Stimulated activated memory B cell treated with anti-CD40 and anti-IgM and Interleukin-4, amounts not matched to agents 10 μg/mL and 1 μg/mL and 100 μg/mL, for 72 hours (primary cell): ENCODE results near the gene FBXO2.

Source experiments
- ATAC-seq: fragments of 150-1000 bp; cut with Tn5 transposase; 2 replicates; pipeline ENCODE4 v1.10.0; 2021
- H3K27ac Mint-ChIP-seq: one replicate; pipeline ENCODE4 v1.8.0; 2022; ENCODE audit warnings: mild to moderate bottlenecking, mixed read lengths
- H3K27me3 Mint-ChIP-seq: one replicate; pipeline ENCODE4 v1.8.0; 2022; ENCODE audit warnings: mixed read lengths
- H3K36me3 Mint-ChIP-seq: one replicate; pipeline ENCODE4 v1.8.0; 2022; ENCODE audit warnings: mixed read lengths
- H3K4me1 Mint-ChIP-seq: one replicate; pipeline ENCODE4 v1.8.0; 2022; ENCODE audit warnings: mixed read lengths
- H3K4me3 Mint-ChIP-seq: one replicate; pipeline ENCODE4 v1.8.0; 2022; ENCODE audit warnings: mild to moderate bottlenecking, moderate library complexity, mixed read lengths
- H3K9me3 Mint-ChIP-seq: one replicate; pipeline ENCODE4 v1.8.0; 2022; ENCODE audit warnings: mixed read lengths

The FBXO2 gene

DNA sequence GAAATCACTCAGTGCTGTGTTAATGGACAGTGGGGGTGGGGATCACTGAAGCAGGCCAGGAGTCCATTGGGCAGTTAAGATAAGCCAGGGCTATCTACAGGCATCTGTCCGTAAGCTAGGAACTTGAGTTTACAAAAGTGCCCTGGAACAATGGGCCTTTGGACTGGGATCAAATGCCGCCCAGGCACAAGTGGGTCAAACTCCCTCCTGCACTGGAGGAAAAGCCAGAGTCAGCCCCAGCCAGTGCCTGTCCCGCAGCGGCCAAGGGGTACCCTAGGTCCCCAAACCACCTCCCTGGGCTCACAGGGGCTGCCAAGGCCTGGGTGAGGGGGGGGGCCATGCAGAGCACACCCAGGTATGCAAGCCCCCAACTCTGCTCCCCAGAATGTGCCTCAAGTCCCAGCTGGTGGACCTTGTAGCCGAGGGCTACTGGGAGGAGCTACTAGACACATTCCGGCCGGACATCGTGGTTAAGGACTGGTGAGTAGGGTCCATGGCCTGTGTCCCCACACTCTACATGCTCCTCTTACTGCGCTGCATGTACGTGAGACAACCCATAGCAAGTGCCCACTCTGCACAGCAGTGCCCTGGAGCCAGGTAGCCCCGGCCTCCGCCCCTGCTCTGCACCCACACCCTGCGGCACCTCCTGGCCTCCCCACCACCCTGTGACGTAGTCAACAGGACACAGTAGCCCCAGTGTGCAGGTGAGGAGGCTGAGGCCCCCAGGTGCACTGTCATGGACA, 17.5 kb upstream of the FBXO2 start:
- Mint-ChIP-seq H3K4me1 (peaks cover 28% of the 10 kb centered on the region), H3K27ac (peak overlapping the region; percentile 51), H3K27me3 (no peaks in the 10 kb centered on the region), H3K36me3 (peaks cover 29% of the 10 kb centered on the region), H3K4me3 (no peak overlapping the region), H3K9me3 (no peaks in the 10 kb centered on the region)
- peak; percentile 10 for ATAC-seq

DNA sequence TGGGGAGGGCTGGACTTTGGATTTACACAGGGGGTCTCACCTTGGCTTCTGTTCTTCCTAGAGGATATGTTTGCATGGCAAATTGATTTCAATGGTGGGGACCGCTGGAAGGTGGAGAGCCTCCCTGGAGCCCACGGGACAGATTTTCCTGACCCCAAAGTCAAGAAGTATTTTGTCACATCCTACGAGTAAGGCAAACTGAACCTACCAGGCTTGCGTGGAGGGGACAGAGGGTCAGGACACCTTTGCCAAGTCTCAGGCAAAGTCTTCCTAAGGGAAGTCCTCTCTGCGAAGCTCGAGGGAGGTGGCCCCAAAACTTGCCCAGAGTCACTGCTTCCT, 16.9 kb upstream of the FBXO2 start:
- no peak for ATAC-seq
- H3K9me3 Mint-ChIP-seq: no peaks in the 10 kb centered on the region
- H3K4me3 Mint-ChIP-seq: no peak overlapping the region
- H3K4me1 Mint-ChIP-seq: peaks cover 28% of the 10 kb centered on the region
- peaks cover 29% of the 10 kb centered on the region for H3K36me3 Mint-ChIP-seq
- peak overlapping the region; percentile 51 for H3K27ac Mint-ChIP-seq
- H3K27me3 Mint-ChIP-seq: no peaks in the 10 kb centered on the region

DNA sequence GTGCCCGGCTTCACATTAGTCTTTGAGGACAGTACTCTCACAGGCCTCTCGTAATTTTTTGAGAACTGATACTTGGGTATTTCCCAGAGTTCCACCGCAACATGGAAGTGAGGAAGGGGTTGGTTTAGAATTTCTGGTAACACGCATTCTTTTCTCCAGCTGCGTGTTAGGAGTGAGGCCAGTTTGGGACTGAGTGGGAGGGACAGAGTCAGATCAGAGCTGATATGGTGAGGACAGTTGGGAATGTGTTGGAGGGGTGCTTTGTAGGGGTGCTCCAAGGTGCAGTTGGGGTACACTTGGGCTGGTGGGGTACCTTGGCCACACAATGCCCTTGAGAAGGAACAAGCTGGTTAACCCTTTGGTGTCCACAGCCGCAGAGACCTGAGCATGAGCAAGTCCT, 16.5 kb upstream of the FBXO2 start:
- Mint-ChIP-seq H3K4me3 (no peak overlapping the region), H3K27ac (peak overlapping the region; percentile 51), H3K4me1 (peaks cover 28% of the 10 kb centered on the region), H3K27me3 (no peaks in the 10 kb centered on the region), H3K9me3 (no peaks in the 10 kb centered on the region), H3K36me3 (peaks cover 27% of the 10 kb centered on the region)
- ATAC-seq: peak; percentile 83

DNA sequence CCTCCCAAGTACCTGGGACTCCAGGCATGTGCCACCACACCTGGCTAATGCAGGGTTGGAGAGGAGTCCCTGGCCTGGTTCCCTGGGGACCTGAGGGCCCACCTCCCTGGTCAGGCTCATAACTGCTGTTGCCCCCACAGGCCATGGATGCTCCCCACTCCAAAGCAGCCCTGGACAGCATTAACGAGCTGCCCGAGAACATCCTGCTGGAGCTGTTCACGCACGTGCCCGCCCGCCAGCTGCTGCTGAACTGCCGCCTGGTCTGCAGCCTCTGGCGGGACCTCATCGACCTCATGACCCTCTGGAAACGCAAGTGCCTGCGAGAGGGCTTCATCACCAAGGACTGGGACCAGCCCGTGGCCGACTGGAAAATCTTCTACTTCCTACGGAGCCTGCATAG, 14.3 kb upstream of the FBXO2 start:
- H3K9me3 Mint-ChIP-seq: no peaks in the 10 kb centered on the region
- H3K4me1 Mint-ChIP-seq: peaks cover 28% of the 10 kb centered on the region
- peaks cover 15% of the 10 kb centered on the region for H3K36me3 Mint-ChIP-seq
- H3K4me3 Mint-ChIP-seq: no peak overlapping the region
- H3K27ac Mint-ChIP-seq: peak overlapping the region; percentile 38
- ATAC-seq: no peak
- H3K27me3 Mint-ChIP-seq: no peaks in the 10 kb centered on the region

DNA sequence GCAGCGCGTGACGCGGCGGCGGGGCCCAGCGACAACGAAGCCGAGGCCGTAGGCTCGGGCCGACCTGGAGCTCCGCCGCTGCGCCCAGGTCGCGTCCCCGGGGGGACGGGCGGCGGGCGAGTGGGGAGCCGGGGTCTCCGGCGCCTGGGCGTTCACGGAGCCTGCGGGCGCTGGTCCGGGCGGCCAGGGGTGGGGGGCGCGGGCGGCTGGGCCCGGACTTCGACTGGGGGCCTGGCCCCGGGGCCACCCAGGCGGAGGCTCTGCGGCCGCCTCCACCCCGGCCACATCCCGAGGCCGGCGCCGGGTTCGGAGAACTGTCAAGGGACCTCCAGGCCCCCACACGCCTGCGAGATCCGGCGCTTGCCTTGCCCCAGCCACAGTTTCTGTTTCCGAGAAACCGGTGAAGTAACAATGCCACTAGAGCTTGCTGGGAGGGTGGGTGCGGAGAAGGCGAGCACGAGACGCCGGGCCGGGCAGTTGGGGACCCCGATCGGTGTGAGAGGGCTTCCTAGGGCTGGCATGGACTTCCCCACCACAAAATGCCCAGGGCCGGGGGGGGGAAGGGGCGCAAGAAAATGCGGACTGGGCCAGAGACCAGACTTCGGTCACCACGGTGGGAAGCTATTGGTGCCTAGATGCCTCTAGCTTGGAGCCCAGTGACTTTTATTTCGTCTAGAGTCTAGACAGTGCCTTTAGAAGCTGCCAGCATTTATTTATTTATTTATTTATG, 10.3 kb upstream of the FBXO2 start:
- peaks cover 15% of the 10 kb centered on the region for H3K4me1 Mint-ChIP-seq
- H3K27ac Mint-ChIP-seq: peak overlapping the region; percentile 70
- no peaks in the 10 kb centered on the region for H3K9me3 Mint-ChIP-seq
- no peaks in the 10 kb centered on the region for H3K27me3 Mint-ChIP-seq
- H3K36me3 Mint-ChIP-seq: peaks cover 11% of the 10 kb centered on the region
- peak overlapping the region; percentile 78 for H3K4me3 Mint-ChIP-seq
- ATAC-seq: peak; percentile 84

DNA sequence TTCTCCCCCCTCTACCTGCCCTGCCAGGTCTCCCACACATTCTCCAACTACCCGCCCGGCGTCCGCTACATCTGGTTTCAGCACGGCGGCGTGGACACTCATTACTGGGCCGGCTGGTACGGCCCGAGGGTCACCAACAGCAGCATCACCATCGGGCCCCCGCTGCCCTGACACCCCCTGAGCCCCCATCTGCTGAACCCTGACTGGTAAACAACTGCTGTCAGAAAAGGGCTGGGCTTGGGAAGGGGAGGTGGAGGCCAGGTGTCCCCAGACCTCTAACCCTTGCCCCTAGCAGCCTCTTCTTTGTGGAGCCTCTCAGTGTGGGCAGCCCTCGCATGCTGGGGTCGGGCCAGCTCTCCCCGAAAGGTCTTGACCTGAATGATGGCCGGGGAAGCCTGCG, 6.9 kb upstream of the FBXO2 start:
- peaks cover 5% of the 10 kb centered on the region for H3K36me3 Mint-ChIP-seq
- no peaks in the 10 kb centered on the region for H3K27me3 Mint-ChIP-seq
- no peak overlapping the region for H3K27ac Mint-ChIP-seq
- ATAC-seq: no peak
- H3K4me1 Mint-ChIP-seq: peaks cover under 1% of the 10 kb centered on the region
- no peak overlapping the region for H3K4me3 Mint-ChIP-seq
- H3K9me3 Mint-ChIP-seq: no peaks in the 10 kb centered on the region

DNA sequence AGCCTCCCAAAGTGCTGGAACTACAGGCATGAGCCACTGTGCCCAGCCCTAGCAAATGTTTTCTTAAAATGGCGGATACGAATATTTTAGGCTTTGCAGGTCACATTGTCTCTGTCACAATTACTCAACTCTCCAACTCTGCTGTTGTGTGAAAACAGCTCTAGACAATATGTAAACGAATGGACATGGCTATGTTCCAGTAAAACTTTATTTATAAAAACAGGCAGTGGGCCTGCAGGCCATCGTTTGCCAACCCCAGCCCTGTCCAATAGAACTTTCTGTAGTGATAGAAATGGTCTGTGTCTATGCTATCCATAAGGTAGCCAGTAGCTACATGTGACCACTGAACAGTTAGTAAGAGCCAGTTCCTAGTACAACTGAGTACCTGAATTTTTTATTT, 5.5 kb upstream of the FBXO2 start:
- Mint-ChIP-seq H3K4me1 (peaks cover 9% of the 10 kb centered on the region), H3K9me3 (no peaks in the 10 kb centered on the region), H3K36me3 (peaks cover 5% of the 10 kb centered on the region), H3K27ac (no peak overlapping the region), H3K27me3 (no peaks in the 10 kb centered on the region), H3K4me3 (no peak overlapping the region)
- no peak for ATAC-seq

DNA sequence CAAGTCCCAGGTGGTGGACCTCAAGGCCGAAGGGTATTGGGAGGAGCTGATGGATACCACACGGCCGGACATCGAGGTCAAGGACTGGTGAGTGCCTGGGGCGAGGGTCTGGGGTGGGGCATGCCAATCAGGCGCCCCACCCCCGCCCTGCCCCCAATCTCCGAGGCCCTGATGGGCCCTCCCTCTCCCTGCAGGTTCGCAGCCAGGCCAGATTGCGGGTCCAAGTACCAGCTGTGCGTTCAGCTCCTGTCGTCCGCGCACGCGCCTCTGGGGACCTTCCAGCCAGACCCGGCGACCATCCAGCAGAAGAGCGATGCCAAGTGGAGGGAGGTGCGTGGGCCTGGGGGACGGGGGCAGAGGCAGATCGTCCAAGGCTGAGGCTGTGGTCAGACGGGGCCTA, 4.3 kb upstream of the FBXO2 start:
- H3K36me3 Mint-ChIP-seq: peaks cover 5% of the 10 kb centered on the region
- peaks cover 9% of the 10 kb centered on the region for H3K4me1 Mint-ChIP-seq
- no peak overlapping the region for H3K27ac Mint-ChIP-seq

DNA sequence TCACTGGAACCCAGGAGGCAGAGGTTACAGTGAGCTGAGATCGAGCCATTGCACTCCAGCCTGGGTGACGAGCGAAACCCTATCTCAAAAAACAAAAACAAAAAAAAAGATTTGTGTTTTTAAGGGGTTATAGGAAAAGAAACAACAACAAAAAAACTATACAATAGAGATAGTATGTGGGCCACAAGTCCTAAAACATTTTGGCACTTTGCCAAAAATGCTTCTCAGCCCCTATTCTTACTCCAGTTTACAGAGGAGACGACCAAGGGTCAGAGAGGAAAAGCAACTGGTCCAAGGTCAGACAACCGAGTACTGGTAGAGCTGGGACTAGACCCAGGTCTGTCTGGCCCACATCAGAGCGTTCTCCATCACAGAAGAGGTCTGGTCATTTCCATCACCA, 3.4 kb upstream of the FBXO2 start:
- Mint-ChIP-seq H3K27me3 (no peaks in the 10 kb centered on the region), H3K27ac (no peak overlapping the region), H3K4me1 (peaks cover 9% of the 10 kb centered on the region), H3K4me3 (no peak overlapping the region), H3K9me3 (no peaks in the 10 kb centered on the region), H3K36me3 (peaks cover 5% of the 10 kb centered on the region)
- no peak for ATAC-seq

More for the DNA sequence above, 4.3 kb upstream of the FBXO2 start:
- Mint-ChIP-seq H3K9me3 (no peaks in the 10 kb centered on the region), H3K27me3 (no peaks in the 10 kb centered on the region), H3K4me3 (no peak overlapping the region)
- ATAC-seq: no peak

DNA sequence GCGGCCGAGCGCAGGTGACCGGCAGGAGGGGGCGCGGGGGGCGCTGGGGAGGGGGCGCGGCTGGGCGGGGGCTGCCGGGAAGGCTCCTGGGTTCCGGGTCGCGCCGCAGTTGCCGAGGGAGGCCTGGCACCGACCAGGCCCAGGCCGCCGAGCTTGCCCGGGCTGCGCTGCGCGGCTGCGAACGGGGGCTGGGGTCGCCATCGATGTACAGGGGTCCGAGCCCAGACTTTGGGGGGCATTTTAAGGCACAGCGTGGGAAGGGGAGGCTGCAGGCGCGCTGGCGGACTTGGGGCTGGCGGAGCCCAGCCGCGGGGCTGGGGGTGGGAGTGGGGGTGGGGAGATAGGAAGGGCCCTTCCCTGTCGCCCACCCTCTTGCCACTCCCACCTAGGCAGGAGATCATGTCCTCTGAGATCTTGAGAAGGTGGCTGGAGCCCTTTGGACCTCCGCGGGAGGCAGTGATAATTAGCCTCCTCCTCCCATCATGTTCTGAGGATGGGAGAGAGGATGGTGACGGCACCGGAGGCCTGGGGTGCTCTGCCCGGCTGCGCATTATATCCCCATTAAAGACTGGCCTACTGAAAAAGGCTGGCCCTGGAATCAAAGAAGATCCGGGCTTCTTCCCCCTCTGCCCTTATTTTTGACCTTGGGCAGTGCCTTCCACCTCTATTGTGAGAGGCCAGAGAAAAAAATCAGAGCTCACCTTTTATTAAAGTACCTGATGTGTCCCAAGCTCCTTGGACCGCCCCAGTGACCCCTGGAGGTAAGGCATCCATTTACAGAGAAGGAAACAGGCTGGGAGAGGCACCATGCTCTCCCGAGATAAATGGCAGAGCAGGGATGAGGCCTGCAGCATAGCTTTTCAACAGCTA, 945 bp upstream of the FBXO2 start:
- H3K27me3 Mint-ChIP-seq: no peaks in the 10 kb centered on the region
- no peaks in the 10 kb centered on the region for H3K36me3 Mint-ChIP-seq
- no peaks in the 10 kb centered on the region for H3K9me3 Mint-ChIP-seq
- peak overlapping the region; percentile 48 for H3K27ac Mint-ChIP-seq
- H3K4me1 Mint-ChIP-seq: peaks cover 21% of the 10 kb centered on the region
- peak overlapping the region; percentile 83 for H3K4me3 Mint-ChIP-seq
- peak; percentile 38 for ATAC-seq

DNA sequence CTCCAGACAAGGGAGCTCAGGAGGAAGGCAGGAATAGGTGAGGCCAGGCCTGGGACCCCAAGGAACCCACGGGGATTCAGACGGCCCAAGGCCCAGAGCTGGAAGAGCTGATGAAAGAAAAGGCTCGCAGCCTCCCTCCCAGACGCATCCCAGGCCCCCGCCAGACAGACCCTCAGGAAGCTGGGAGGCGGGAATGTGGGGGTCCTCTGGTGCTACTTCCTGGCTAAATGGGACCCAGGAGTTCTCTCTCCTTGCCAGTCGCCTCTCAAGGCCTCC, 430 bp downstream of the FBXO2 start:
- Mint-ChIP-seq H3K4me3 (peak overlapping the region; percentile 83), H3K36me3 (no peaks in the 10 kb centered on the region), H3K4me1 (peaks cover 27% of the 10 kb centered on the region), H3K27ac (no peak overlapping the region), H3K9me3 (no peaks in the 10 kb centered on the region), H3K27me3 (no peaks in the 10 kb centered on the region)
- ATAC-seq: no peak

DNA sequence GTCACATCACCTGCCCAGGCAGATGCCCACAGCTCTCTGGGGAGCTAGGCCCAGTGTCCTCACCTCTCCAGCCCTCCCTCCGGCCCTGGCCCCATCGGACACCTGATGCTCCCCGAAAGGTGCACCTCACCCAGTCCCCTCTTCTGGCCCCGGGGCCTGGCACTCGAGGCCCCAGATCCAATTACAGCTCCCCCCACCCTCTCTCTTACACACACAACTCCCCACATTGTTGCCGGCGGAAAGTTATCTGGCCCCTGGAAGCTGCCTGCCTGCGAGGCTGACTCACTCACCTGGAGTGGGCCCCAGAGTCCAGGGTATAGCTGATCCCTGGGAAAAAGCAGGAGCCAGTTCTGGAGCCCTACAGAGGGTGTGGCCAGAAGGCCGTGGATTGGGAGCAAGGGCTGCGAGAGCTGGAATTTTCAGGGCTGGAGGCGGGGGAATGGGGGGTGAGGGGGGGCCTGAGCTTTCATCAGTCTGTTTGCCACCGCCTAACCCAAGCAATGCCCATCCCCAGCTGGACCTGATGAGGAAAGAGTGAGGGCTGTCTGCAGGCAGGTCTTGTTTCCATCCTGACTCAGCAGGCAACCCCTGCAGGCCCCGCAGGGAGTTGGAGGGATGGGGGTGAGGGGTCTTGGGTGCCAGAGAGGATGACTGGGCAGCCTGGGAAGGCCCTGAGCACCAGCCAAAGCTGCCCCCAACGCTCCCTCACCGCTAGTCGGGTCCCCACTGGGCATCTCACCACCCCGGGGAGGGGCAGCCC, 948 bp downstream of the FBXO2 start:
- H3K27ac Mint-ChIP-seq: no peak overlapping the region
- no peaks in the 10 kb centered on the region for H3K9me3 Mint-ChIP-seq
- H3K4me3 Mint-ChIP-seq: peak overlapping the region; percentile 83
- peaks cover 27% of the 10 kb centered on the region for H3K4me1 Mint-ChIP-seq
- H3K36me3 Mint-ChIP-seq: no peaks in the 10 kb centered on the region
- no peak for ATAC-seq
- no peaks in the 10 kb centered on the region for H3K27me3 Mint-ChIP-seq

DNA sequence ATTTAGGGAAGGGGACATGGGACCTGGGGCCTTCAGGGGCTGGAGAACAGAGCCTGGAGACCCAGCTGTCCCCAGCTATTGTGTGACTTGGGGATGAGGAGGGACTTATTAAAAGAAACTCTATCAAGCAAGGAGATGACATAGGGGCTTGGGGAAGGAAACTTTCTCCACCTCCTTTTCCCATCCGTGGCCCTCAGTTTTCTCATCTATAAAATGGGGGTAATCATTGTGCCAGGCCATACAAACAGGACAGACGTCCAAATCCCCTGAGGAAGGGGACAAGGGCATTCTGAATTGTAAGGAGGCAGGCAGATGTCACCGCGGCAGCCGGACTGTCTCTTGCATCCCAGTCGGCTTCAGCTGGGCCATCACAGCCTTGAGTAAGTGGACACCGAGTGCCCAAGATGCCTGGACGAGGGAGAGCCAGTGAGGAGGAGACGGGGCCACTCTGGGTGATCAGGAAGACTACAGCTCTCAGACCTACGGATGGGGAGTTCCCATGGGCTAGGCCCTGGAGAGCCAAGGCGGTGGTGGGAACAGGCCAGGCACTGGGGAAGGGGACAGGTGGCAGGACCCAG, 1.9 kb downstream of the FBXO2 start:
- Mint-ChIP-seq H3K4me3 (no peak overlapping the region), H3K36me3 (no peaks in the 10 kb centered on the region), H3K27me3 (no peaks in the 10 kb centered on the region), H3K4me1 (peaks cover 27% of the 10 kb centered on the region), H3K9me3 (no peaks in the 10 kb centered on the region), H3K27ac (no peak overlapping the region)
- ATAC-seq: no peak

DNA sequence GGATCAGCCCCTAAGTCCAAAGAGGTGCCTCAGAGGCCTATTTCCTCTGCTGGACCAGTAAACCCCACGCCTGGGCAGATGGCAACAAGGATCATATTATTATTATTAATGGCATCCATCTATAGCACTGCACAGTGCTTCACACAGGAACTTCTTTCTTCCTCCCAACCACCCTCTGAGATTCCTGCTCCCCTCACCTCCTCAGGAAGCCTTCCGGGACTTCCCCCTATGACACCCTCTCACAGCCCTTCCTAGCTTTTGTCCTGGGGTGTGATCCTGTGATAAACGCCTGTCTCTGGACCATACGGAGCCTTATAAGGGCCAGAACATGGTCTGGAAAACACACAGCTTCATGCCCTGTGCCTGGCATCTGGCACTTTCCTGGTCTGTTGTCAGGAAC, 3.2 kb downstream of the FBXO2 start:
- peak overlapping the region; percentile 62 for H3K27ac Mint-ChIP-seq
- no peaks in the 10 kb centered on the region for H3K27me3 Mint-ChIP-seq
- peaks cover 26% of the 10 kb centered on the region for H3K4me1 Mint-ChIP-seq
- H3K9me3 Mint-ChIP-seq: no peaks in the 10 kb centered on the region
- H3K36me3 Mint-ChIP-seq: no peaks in the 10 kb centered on the region
- H3K4me3 Mint-ChIP-seq: peak overlapping the region; percentile 73
- no peak for ATAC-seq
